GM19463 (cell line): ENCODE results near the gene UGT8.

Experiments
- ATAC-seq: cut with Tn5 transposase; IDR thresholded peaks from one replicate; pipeline ENCODE4 v1.9.1; 2021; ENCODE audit warnings: mild to moderate bottlenecking, moderate library complexity; ENCODE audit not compliant: unreplicated experiment

UGT8 gene

GRCh38 chr4:114677346-114677979, 78.9 kb downstream of the UGT8 start:
- ATAC-seq, result no peak

GRCh38 chr4:114684462-114684861, 85.9 kb downstream of the UGT8 start:
- no peak for ATAC-seq

- ATAC-seq, result no peak
Measured at GRCh38 chr4:114688059-114688458, 89.5 kb downstream of the UGT8 start.

GRCh38 chr4:114690571-114690970, 92.0 kb downstream of the UGT8 start:
- ATAC-seq, result no peak

GRCh38 chr4:114691865-114692264, 93.3 kb downstream of the UGT8 start:
- peak; percentile 94 for ATAC-seq

GRCh38 chr4:114692958-114693357, 94.4 kb downstream of the UGT8 start:
- no peak for ATAC-seq

GRCh38 chr4:114694770-114695169, 96.2 kb downstream of the UGT8 start:
- peak; percentile 36 for ATAC-seq

- no peak for ATAC-seq
Measured at GRCh38 chr4:114698231-114698630, 99.6 kb downstream of the UGT8 start.

GRCh38 chr4:114701491-114701890, 102.9 kb downstream of the UGT8 start:
- ATAC-seq, result no peak

- no peak for ATAC-seq
Measured at GRCh38 chr4:114717432-114717831, 118.8 kb downstream of the UGT8 start.

- ATAC-seq, result no peak
Measured at GRCh38 chr4:114725066-114725465, 126.5 kb downstream of the UGT8 start.

- no peak for ATAC-seq
Measured at GRCh38 chr4:114727461-114727860, 128.9 kb downstream of the UGT8 start.
